HFF-Myc (cell line): ENCODE measurements around the gene DSEL.
A peak's percentile ranks its signal among the peaks of the same experiment; 100 is the strongest.

Experiments
- DNase-seq: peaks from one replicate; pipeline ENCODE4 v3.0.0-alpha.2; 2011; ENCODE audit warnings: low read depth; ENCODE audit errors: extremely low read depth
- H3K4me3 ChIP-seq: replicated peaks from 2 replicates; pipeline ENCODE4 v1.5.1; 2011; ENCODE audit warnings: low read depth, mild to moderate bottlenecking, control low read depth, low read length
- CTCF ChIP-seq: IDR thresholded peaks from 2 replicates; pipeline ENCODE4 v1.5.1; 2012; ENCODE audit warnings: mild to moderate bottlenecking, low read depth, low read length, control low read depth; ENCODE audit errors: missing control alignments

The DSEL gene

GRCh38 chr18:67509741-67510391 lies 6.7 kb downstream of the DSEL start:
- TF ChIP-seq CTCF = no peak
- DNase-seq = peak; percentile 66
- H3K4me3 ChIP-seq = no peak overlapping the region

DNA sequence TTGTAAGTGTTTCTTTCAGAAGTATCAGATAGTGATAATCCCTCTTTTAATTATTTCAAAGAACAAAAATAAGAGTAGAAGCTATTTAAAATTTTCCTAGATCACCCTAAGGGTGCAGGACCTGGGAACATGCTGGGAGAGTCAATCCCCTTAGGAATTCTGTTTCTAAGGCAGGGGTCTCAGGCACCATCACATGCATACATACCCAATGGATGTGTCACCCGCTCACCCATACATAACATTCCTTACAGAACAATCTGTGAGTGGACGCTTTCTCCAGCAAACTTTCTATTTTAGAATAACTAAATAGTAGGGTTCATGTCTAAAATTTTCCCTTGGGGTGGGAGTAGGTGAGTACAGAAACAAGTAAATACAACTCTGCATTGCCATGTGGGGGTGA lies 8.4 kb downstream of the DSEL start:
- no peak for TF ChIP-seq CTCF
- no peak overlapping the region for H3K4me3 ChIP-seq
- DNase-seq = no peak

GRCh38 chr18:67504739-67505138 lies 11.8 kb downstream of the DSEL start:
- TF ChIP-seq CTCF = no peak
- no peak for DNase-seq
- H3K4me3 ChIP-seq = no peak overlapping the region

GRCh38 chr18:67500522-67501205 lies 15.9 kb downstream of the DSEL start:
- H3K4me3 ChIP-seq = no peak overlapping the region
- no peak for TF ChIP-seq CTCF
- no peak for DNase-seq

GRCh38 chr18:67496469-67496868 lies 20.1 kb downstream of the DSEL start:
- DNase-seq = no peak

DNA sequence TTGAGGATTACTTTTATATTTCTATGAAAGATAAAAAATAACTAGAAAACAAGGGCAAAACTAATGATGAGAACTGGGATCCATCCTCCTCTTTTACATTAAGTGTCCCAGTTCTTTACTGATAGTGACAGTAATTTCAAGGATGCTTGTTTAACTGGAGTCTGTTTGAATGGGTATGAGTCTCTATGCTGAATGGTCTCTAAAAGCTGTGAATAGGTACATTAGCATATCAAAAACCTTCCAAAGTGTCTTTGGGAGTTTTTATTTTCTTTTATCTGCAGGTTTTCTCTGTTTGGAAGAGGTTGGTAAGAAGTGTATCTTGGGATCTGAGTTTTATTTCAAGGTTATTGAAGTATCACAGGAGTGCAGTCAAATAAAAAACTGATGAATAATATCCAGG lies 30.0 kb downstream of the DSEL start:
- no peak for DNase-seq
- no peak for TF ChIP-seq CTCF
- H3K4me3 ChIP-seq = no peak overlapping the region

More at GRCh38 chr18:67496469-67496868, 20.1 kb downstream of the DSEL start:
- TF ChIP-seq CTCF = no peak
- no peak overlapping the region for H3K4me3 ChIP-seq

- DNase-seq = no peak
- no peak overlapping the region for H3K4me3 ChIP-seq
- no peak for TF ChIP-seq CTCF
These were observed 30.9 kb downstream of the DSEL start for GRCh38 chr18:67485655-67486054.
